Activated naive CD8-positive, alpha-beta T cell treated with anti-CD3 and anti-CD28 coated beads, Interleukin-2, amount 50 U/mL, for 24 hours (primary cell): ENCODE results near the gene WDR3.

ENCODE experiments used
- ATAC-seq: fragments of 150-1000 bp; cut with Tn5 transposase; one replicate; pipeline ENCODE4 v1.10.0; 2021
- DNase-seq: peaks from one replicate; pipeline ENCODE4 v3.0.0; 2021
- H3K27ac Mint-ChIP-seq: one replicate; pipeline ENCODE4 v1.8.0; 2021; ENCODE audit warnings: mild to moderate bottlenecking, mixed read lengths
- H3K27me3 Mint-ChIP-seq: one replicate; pipeline ENCODE4 v1.8.0; 2021; ENCODE audit warnings: mixed read lengths
- H3K36me3 Mint-ChIP-seq: one replicate; pipeline ENCODE4 v1.8.0; 2021; ENCODE audit warnings: low read depth, mixed read lengths
- H3K4me1 Mint-ChIP-seq: one replicate; pipeline ENCODE4 v1.8.0; 2021; ENCODE audit warnings: mixed read lengths
- H3K4me3 Mint-ChIP-seq: one replicate; pipeline ENCODE4 v1.8.0; 2021; ENCODE audit warnings: mild to moderate bottlenecking, moderate library complexity, mixed read lengths
- H3K9me3 Mint-ChIP-seq: one replicate; pipeline ENCODE4 v1.8.0; 2021; ENCODE audit warnings: mixed read lengths

Gene WDR3

DNA sequence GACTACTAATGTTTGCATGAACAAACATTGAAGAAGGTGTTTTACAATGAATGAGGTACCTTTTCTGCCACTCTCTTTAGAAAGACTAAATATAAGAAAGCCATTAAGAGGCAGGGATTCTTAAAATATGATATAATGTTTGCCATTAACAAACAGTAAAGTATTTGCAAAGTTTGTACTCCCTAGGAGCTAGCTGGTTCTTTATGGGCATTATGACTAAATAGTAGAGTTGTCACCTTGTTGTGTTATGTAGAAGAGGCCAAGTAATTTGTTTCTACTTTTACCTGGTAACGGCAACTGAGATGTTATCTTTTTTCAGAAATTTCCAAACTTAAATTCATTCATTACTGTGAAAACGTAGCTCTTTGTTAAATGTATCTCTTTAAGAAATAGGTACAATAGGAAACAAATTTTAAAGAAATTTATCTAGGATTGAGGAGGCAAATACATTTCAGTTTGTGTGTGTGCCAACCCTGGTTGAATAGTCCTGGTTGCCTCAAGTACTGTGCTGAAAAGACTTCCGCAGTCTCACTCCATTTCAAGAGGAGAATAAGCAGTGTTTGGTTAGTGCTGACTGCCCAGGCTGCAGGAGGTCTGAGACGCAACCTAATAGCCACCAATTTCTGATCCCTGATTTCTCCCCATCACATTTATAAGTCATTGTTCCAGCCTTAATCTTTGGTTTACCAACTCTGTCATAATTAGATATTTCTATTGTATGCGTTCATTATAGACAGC lies 52.1 kb downstream of the WDR3 start:
- no peaks in the 10 kb centered on the region for H3K36me3 Mint-ChIP-seq
- no peak overlapping the region for H3K4me3 Mint-ChIP-seq
- H3K4me1 Mint-ChIP-seq = no peaks in the 10 kb centered on the region
- no peak overlapping the region for H3K27ac Mint-ChIP-seq
- H3K9me3 Mint-ChIP-seq = no peaks in the 10 kb centered on the region
- DNase-seq (no peak), ATAC-seq (no peak)
- peaks cover 20% of the 10 kb centered on the region for H3K27me3 Mint-ChIP-seq

DNA sequence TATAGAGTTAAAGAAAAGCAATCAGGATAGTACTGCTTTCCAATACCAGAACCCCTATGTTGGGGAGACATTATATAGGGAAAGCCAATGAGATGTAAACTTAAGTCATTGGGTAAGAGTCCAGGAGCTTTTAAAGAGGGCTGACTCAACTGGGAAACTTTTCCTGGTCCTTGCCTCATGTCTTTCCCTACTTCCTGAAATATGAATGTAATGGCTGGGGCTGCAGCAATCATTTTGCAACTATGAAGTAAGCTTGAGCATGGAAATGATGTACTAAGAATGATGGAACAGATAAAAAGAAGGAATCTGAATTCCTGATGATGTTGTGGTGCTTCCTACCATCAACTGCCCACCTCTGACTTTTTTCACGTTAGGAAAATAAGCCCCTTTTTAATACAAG lies 55.7 kb downstream of the WDR3 start:
- Mint-ChIP-seq H3K4me1 (no peaks in the 10 kb centered on the region), H3K4me3 (no peak overlapping the region), H3K9me3 (no peaks in the 10 kb centered on the region), H3K36me3 (no peaks in the 10 kb centered on the region), H3K27me3 (peaks cover 20% of the 10 kb centered on the region), H3K27ac (no peak overlapping the region)
- DNase-seq (no peak), ATAC-seq (no peak)

DNA sequence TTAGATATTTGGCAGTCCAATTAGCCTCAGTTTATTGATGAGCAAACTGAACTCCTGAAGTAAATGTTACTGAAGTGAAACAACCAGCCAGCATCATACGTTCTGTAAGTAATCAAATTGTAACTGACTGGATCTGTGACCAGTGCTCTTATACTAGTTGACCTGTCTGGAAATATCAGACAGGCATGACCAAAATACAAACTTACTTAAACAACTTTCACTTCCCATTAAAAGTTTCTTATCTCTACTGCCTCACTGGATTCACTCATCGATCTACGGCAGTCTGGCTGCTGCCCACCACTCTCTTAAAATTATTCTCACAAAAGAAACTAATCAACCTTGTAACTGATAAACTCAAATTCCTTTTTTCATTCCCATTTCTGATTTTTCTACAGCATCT lies 56.4 kb downstream of the WDR3 start:
- Mint-ChIP-seq H3K36me3 (no peaks in the 10 kb centered on the region), H3K27ac (no peak overlapping the region)
- ATAC-seq = no peak

DNA sequence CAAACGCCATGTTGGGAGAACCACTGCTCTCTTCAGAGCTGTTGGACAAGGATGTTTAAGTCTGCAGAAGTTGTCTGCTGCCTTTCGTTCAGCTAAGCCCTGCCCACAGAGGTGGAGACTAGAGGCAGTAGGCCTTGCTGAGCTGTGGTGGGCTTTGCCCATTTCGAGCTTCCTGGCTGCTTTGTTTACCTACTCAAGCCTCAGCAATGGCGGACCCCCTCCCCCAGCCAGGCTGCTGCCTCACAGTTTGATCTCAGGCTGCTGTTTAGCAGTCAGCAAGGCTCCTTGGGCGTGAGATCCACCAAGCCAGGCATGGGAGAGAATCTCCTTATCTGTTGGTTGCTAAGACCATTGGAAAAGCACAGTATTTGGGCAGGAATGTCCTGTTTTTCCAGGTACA lies 74.8 kb downstream of the WDR3 start:
- peaks cover 12% of the 10 kb centered on the region for H3K9me3 Mint-ChIP-seq
- DNase-seq = no peak
- peaks cover 21% of the 10 kb centered on the region for H3K27me3 Mint-ChIP-seq
- no peak overlapping the region for H3K27ac Mint-ChIP-seq
- ATAC-seq = no peak
- no peaks in the 10 kb centered on the region for H3K4me1 Mint-ChIP-seq
- no peak overlapping the region for H3K4me3 Mint-ChIP-seq
- H3K36me3 Mint-ChIP-seq = no peaks in the 10 kb centered on the region

More for the DNA sequence above, 56.4 kb downstream of the WDR3 start:
- DNase-seq = no peak
- Mint-ChIP-seq H3K4me3 (no peak overlapping the region), H3K9me3 (no peaks in the 10 kb centered on the region), H3K27me3 (peaks cover 19% of the 10 kb centered on the region), H3K4me1 (no peaks in the 10 kb centered on the region)

DNA sequence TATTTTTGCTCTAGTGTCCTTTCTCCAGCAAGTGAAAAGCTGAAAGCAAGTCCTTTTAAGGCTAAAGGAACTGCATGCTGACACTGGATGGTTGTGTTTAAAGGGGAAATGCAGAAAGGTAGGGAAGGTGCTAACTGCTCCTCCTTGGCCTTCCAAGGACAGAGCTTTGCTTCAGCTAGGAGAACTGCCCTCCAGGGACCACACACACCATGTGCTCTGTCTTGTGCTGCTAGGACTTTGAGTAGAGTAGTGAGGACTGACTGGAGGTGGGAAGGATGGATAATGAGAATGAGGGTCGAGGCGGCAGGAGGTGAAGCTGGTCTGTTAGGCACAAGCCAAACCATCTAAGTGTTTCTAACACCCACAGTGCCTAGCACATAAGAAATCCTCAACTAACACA lies 77.9 kb downstream of the WDR3 start:
- Mint-ChIP-seq H3K27ac (no peak overlapping the region), H3K36me3 (no peaks in the 10 kb centered on the region)

DNA sequence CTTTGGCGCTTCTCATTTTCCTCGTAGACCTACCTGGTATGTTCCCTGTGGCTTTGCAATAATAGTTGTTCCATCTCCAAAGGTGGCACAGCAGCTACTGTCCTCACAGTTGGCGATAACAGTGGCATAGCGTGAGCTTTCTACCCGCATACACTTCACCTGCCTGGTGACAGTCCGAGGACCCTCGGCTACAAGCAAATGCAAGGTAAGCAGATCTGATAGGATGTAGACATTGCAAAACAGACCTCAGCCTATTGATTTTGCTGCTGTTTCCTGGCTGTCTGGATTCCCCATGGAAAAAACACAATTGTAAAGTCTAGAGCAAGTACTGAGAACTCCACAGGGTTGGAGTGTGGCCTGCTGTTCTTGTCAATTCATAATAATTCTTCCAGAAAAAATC lies 78.5 kb downstream of the WDR3 start:
- Mint-ChIP-seq H3K27ac (no peak overlapping the region), H3K36me3 (no peaks in the 10 kb centered on the region), H3K9me3 (peaks cover 10% of the 10 kb centered on the region)

More for the DNA sequence above, 77.9 kb downstream of the WDR3 start:
- Mint-ChIP-seq H3K4me1 (no peaks in the 10 kb centered on the region), H3K4me3 (no peak overlapping the region), H3K9me3 (peaks cover 10% of the 10 kb centered on the region), H3K27me3 (peaks cover 13% of the 10 kb centered on the region)
- ATAC-seq (no peak), DNase-seq (no peak)

DNA sequence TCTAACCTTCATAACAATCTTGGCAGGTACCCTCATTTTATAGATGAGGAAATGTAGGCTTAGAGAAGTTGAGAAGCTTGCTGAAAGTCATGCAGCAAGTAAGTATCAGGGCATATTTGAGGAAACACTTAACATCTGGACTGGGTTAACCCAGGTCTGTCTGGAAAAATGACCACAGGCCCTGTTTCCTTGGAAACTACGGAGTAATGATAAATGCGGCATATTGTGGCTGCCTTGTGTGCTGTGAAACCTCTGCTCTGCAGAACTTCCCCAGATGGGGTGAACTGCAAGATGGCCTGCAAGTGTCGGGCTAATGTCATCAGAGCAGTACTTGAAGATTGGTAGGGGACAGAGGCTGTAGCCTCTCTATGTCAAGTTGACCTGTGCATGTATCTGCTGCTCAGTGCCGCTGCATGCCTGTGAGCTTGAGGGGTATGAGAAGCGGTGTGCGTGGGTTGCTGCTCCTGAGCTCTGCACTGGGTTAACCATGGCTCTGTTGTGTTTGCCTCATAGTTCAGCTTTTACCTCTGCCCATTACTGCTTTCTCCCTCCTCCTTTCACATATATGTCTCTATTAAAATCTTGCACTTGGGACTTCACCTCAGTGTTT lies 83.1 kb downstream of the WDR3 start:
- H3K27ac Mint-ChIP-seq = no peak overlapping the region
- no peaks in the 10 kb centered on the region for H3K36me3 Mint-ChIP-seq
- no peaks in the 10 kb centered on the region for H3K9me3 Mint-ChIP-seq
- DNase-seq (no peak), ATAC-seq (no peak)
- H3K4me3 Mint-ChIP-seq = no peak overlapping the region
- no peaks in the 10 kb centered on the region for H3K27me3 Mint-ChIP-seq
- H3K4me1 Mint-ChIP-seq = no peaks in the 10 kb centered on the region

More for the DNA sequence above, 78.5 kb downstream of the WDR3 start:
- DNase-seq = no peak
- ATAC-seq = no peak
- H3K27me3 Mint-ChIP-seq = peaks cover 9% of the 10 kb centered on the region
- H3K4me1 Mint-ChIP-seq = no peaks in the 10 kb centered on the region
- no peak overlapping the region for H3K4me3 Mint-ChIP-seq

DNA sequence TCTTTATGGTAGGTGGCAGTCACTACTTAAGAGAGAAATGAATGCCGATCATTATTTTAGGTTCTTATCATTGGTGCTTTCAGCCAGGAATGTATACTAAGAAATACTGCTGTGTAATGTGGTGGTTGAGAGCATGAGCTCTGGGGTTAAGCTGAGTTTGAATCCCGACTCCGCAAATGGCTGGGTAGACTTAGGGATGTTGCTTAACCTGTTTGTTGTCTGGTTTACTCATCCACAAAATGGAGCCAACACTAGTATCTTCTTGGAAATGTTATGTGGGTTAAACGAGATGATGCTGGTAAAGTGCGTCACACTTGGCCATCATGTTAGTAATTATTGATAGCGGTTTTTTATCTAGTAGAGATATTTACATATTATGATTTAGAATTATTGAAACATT lies 83.8 kb downstream of the WDR3 start:
- Mint-ChIP-seq H3K9me3 (no peaks in the 10 kb centered on the region), H3K27me3 (no peaks in the 10 kb centered on the region), H3K36me3 (no peaks in the 10 kb centered on the region), H3K4me3 (no peak overlapping the region), H3K27ac (no peak overlapping the region), H3K4me1 (no peaks in the 10 kb centered on the region)
- DNase-seq = no peak
- ATAC-seq = no peak

DNA sequence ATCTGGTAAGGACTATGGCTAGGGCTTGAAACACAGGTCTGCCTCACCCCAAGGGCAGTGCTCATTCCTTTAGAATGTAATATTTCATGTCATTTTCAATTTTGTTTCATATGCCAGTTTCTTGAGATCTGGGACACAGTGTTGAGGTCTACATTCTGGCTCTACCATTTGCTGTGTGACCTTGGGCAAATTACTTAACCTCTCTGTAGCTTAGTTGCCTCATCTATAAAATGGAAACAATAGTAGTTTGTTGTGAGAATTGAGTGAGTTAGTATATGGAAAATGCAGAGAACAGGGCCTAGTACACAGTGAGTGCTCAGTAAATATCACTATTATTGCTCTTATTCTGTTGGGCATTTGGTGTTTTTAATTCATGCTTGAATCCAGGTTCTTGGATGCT lies 84.4 kb downstream of the WDR3 start:
- Mint-ChIP-seq H3K9me3 (no peaks in the 10 kb centered on the region), H3K4me3 (no peak overlapping the region), H3K27ac (no peak overlapping the region), H3K36me3 (no peaks in the 10 kb centered on the region), H3K4me1 (no peaks in the 10 kb centered on the region), H3K27me3 (no peaks in the 10 kb centered on the region)
- no peak for DNase-seq
- no peak for ATAC-seq
